Measurements from ENCODE around the gene CLIP4.

DNA sequence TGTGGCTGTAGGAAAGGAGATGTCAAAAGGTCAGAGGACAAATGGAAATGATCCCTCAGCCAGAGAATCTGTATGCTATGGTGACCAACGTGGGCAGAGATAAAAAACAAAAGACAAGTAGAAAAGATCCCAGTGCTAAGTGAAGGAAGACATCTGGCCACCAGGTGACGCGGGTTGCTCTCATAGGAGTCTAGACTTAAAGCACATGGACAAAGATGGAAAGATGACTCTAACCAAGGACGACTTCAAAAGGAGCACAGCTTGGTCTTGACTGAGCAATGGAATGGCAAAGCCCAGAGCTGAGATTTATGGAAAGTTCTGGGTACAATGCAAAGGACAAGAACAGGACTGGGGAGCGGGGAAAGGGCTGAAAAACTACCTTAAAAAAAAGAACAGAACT is 96.8 kb downstream of the CLIP4 start:
- TF ChIP-seq, protein P1, sequence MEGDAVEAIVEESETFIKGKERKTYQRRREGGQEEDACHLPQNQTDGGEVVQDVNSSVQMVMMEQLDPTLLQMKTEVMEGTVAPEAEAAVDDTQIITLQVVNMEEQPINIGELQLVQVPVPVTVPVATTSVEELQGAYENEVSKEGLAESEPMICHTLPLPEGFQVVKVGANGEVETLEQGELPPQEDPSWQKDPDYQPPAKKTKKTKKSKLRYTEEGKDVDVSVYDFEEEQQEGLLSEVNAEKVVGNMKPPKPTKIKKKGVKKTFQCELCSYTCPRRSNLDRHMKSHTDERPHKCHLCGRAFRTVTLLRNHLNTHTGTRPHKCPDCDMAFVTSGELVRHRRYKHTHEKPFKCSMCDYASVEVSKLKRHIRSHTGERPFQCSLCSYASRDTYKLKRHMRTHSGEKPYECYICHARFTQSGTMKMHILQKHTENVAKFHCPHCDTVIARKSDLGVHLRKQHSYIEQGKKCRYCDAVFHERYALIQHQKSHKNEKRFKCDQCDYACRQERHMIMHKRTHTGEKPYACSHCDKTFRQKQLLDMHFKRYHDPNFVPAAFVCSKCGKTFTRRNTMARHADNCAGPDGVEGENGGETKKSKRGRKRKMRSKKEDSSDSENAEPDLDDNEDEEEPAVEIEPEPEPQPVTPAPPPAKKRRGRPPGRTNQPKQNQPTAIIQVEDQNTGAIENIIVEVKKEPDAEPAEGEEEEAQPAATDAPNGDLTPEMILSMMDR (conservative IDR thresholded peaks at IDR 0.05 in 1 of 2, IDR thresholded peaks at IDR 0.05 in 1 of 2; ENCODE audit: extremely low read depth in 1 of 2, insufficient read depth in 1 of 2, low read depth in 1 of 2, low read length in 2 of 2): no peak
- TF ChIP-seq EZH2 (IDR thresholded peaks at IDR 0.05; ENCODE audit: borderline replicate concordance, low read length): no peak
